Measurements from ENCODE around the gene TBC1D14.

- TF ChIP-seq CTCF (IDR thresholded peaks at IDR 0.05 in 4 of 5, conservative IDR thresholded peaks at IDR 0.05 in 1 of 5) (no peak), POLR2A (IDR thresholded peaks at IDR 0.05) (no peak)
Measured at GRCh38 chr4:6960628-6961412, 51.2 kb downstream of the TBC1D14 start.

All from gastrocnemius medialis (tissue), 4 donors.